Middle frontal gyrus (tissue), 1 donor: ENCODE measurements around the gene PIK3AP1.

Experiments used
- DNase-seq: peaks from one replicate; pipeline ENCODE4 v3.0.0-alpha.2; 2015; ENCODE audit warnings: low spot score; ENCODE audit errors: extremely low spot score

Gene PIK3AP1

GRCh38 chr10:96612055-96612830 lies 108.1 kb downstream of the PIK3AP1 start:
- DNase-seq, result no peak

DNA sequence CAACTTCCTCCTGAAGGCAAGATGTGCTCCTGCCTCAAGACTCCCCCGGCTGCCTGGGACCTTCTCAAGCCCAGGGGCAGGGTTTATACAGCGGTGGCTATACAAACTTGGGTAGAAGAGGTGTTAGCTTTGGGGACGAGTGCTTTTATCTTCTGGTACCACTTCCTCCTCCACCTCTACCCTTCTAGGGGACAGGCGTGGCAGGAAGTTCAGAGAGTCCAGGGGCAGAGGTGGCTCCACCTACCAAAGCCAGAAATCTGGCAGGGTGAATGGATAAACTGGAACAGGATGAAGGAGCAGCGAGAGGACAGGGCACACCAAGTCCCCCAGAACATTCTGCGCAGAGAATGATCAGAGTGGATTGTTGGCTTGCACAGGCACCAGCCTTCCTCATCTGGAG lies 109.5 kb downstream of the PIK3AP1 start:
- DNase-seq, result no peak

DNA sequence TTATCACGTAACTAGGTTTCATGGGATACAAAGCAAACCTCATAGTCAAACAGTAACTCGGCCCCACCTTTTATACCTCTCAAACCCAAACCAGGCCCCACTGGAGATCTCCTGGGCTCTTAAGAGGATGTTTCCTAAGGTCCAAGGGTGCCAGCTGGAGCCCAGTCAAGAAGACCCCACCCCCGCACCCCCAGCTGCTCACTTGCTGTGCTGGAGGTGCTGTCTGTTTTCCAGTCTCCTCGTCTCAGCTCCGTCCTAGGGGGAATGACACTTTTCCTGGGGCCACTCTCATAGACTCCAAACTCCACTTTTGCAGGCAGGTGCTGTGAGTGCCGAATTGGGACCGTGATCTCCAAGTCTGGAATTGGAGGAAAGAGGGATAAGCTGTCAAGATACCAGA lies 110.8 kb downstream of the PIK3AP1 start:
- no peak for DNase-seq

GRCh38 chr10:96608805-96609204 lies 111.5 kb downstream of the PIK3AP1 start:
- DNase-seq, result no peak

GRCh38 chr10:96608262-96608661 lies 112.1 kb downstream of the PIK3AP1 start:
- DNase-seq, result no peak

- no peak for DNase-seq
Observed at GRCh38 chr10:96606946-96607345, 113.4 kb downstream of the PIK3AP1 start.

DNA sequence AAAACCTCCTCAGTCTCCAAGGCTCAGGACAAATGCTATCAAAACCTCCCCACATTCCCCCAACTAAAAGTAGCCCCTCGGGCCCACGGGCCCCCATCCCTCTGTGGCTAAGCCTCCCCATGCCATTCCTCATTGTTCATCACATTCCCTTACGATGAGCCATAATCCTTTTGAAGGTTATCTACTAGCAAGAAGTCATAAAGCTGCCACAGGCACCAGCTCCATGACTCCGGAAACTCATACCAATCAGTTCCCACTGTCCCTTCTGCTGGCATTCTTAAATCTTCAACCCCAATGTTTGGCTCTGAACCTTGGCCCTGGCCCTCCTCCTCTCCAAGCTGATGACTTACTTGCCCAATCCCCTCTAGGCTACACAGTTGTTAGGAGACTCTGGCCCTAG lies 114.1 kb downstream of the PIK3AP1 start:
- no peak for DNase-seq

- DNase-seq, result no peak
Observed at GRCh38 chr10:96600337-96600736, 120.0 kb downstream of the PIK3AP1 start.

- DNase-seq, result no peak
Observed at GRCh38 chr10:96598846-96599245, 121.5 kb downstream of the PIK3AP1 start.

- no peak for DNase-seq
Observed at GRCh38 chr10:96596422-96597407, 123.6 kb downstream of the PIK3AP1 start.

DNA sequence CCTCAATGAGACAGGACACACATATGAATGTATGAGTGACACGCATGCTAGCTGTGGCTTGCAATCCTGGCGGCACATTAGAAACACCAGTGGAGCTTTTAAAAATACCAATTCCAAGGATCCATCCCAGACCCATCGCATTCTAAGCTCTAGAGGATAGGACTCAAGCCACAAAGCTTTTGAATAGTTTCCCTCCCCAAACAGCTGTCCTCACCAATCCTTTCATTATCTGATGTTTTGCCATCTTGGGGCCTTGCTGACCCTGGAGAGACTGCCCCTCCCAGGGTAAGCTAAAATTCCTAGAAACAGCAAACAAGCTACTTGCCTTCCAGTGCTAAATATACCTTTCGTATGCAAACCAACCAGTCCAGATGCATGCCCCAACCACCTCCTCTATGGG lies 124.6 kb downstream of the PIK3AP1 start:
- DNase-seq, result no peak

GRCh38 chr10:96591946-96592345 lies 128.4 kb downstream of the PIK3AP1 start:
- DNase-seq, result no peak

DNA sequence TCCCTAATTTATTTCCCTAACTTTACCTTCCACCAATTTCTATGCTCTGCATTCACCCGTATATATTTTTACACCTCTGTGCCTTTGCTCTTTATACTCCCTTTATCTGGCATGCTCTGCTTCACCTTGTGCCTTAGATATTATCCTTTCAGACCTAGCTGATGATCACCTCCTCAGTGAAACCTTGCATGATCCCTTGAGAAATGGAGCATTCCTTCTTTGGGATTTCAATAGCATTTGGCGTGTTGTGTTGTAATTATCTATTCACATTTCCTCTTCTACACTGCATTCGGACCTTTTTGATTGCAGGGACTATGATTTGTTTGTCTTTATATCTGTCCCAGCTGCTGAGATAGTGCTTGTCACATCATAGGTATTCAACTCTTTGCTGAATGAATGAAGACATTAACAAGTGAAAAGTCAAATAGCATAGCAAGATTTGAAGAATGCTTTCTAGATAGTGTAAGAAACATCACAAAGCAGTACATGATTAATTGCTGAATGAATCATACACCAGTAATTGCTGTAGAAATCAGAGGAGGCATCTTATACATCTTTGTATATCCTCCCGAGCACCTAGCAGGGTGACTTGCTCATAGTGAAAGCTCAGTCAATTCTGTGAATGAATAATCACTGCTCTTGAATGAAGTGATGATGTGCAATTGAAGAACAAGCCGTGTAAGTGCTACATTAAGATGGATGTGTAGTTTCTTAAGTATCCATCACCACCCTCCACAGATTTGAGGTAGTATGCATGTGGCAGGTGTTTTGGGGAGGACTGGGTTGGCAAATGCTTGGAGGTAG lies 131.5 kb downstream of the PIK3AP1 start:
- no peak for DNase-seq

GRCh38 chr10:96588060-96588554 lies 132.2 kb downstream of the PIK3AP1 start:
- DNase-seq, result no peak

DNA sequence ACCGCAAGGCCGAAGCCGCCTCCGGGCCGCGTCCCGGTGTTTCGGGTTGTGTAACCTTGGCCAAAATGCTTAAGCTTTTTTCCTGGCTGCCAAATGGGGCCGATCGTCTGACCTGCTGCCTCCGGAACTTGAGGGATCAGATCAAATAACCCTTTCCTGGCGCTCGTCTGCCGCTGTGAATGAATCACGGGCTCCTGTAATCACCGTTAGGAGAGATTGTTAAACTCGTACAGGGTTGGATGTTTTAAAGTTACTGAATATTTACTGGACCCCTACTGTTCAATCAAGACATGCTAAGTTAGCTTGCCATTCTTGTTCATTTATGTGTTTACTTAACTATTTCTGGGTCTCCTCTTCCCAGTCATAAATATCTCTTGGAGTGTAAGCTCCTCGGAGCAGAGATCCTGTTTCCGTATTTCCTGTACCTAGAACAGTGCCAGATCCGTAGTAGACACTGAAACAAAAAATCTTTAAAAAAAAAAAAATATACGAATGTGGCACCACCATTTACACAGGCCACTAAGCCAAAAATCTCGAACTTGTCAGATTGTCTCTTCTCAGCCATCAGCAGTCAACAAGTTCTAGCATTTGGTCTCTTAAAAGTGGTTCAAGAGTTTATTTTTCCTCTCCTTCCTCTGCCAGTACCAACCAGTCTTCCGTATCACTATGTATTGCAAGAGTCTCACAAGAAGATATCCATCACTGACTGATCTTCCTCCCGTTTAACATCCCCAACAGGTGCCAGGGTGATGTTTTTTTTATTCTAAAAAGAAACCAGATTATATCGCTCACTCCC lies 132.9 kb downstream of the PIK3AP1 start:
- no peak for DNase-seq

GRCh38 chr10:96586419-96587263 lies 133.7 kb downstream of the PIK3AP1 start, which contains the start of gene TM9SF3:
Gene TM9SF3, minus strand, starts transcription at chr10:96587012. Its CDS starts 177 bp downstream, at chr10:96586835.
- DNase-seq, result peak; percentile 83

- DNase-seq, result no peak
Observed at GRCh38 chr10:96585736-96586418, 134.4 kb downstream of the PIK3AP1 start.

GRCh38 chr10:96584474-96584873 lies 135.8 kb downstream of the PIK3AP1 start:
- no peak for DNase-seq

DNA sequence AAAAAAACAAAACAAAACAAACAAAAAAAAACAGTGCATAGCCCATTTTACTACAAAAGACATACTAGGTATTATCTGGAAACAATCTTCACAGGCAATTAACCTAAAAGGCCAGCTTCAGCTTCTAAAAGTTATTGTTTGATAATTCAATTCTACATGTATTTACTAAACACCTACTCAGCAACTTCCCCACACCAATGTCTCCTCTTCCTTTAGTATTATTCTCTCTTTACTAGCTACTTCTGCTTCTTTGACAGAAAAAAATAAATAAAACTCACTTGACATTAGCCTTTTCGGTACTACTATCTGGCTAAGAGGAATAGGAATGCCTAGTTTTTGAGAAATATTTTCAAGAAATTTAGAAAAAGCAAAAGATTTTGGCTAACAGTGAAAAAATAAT lies 136.3 kb downstream of the PIK3AP1 start:
- DNase-seq, result no peak
